Measurements from ENCODE around the gene ADSL.

- no peak for TF ChIP-seq CTCF (conservative IDR thresholded peaks at IDR 0.05; ENCODE audit: low read depth, low read length)
- TF ChIP-seq POLR2A (IDR thresholded peaks at IDR 0.05; ENCODE audit: low read depth, low read length), result no peak
- no peak for TF ChIP-seq RFX5 (IDR thresholded peaks at IDR 0.05; ENCODE audit: low read depth, low read length)
- TF ChIP-seq RCOR1 (IDR thresholded peaks at IDR 0.05; ENCODE audit: insufficient replicate concordance, low read length), result no peak
- no peak for TF ChIP-seq RAD21 (IDR thresholded peaks at IDR 0.05; ENCODE audit: low read length)
- TF ChIP-seq SMC3 (IDR thresholded peaks at IDR 0.05; ENCODE audit: low read depth, low read length), result no peak
- TF ChIP-seq MXI1 (IDR thresholded peaks at IDR 0.05; ENCODE audit: borderline replicate concordance, low read depth, low read length), result no peak
- no peak for TF ChIP-seq CHD1 (IDR thresholded peaks at IDR 0.05; ENCODE audit: low read depth, low read length)
- TF ChIP-seq FOS (IDR thresholded peaks at IDR 0.05; ENCODE audit: low read depth, low read length), result no peak
- no peak for TF ChIP-seq ELK1 (IDR thresholded peaks at IDR 0.05; ENCODE audit: borderline replicate concordance, low read depth, low read length)
- no peak for TF ChIP-seq BHLHE40 (IDR thresholded peaks at IDR 0.05; ENCODE audit: low read depth, low read length)
- TF ChIP-seq USF2 (IDR thresholded peaks at IDR 0.05; ENCODE audit: low read depth, low read length), result no peak
Measured at GRCh38 chr22:40396882-40397281, 50.6 kb downstream of the ADSL start.
